H1 (cell line): Measurements from ENCODE around the gene SLC22A2.

Experiments
- BRCA1 ChIP-seq: IDR thresholded peaks from 2 replicates; pipeline ENCODE4 v1.6.1; 2012; ENCODE audit warnings: low read depth, low read length, improper control_type of control experiment
- CTCF ChIP-seq, 3 experiments: IDR thresholded peaks; 1 replicate in 2 of 3; 2 replicates in 1 of 3; pipeline versions ENCODE4 v1.5.1 to v1.6.1; 2011; ENCODE audit warnings: low read length in 3 of 3, mild to moderate bottlenecking in 3 of 3, inconsistent platforms in 2 of 3, low read depth in 1 of 3, moderate library complexity in 1 of 3; ENCODE audit not compliant: insufficient read depth in 1 of 3; ENCODE audit errors: control extremely low read depth in 1 of 3
- EP300 ChIP-seq, 2 experiments: IDR thresholded peaks; 1 replicate in 1 of 2; 2 replicates in 1 of 2; pipeline ENCODE4 v1.6.1; 2011 to 2012; ENCODE audit warnings: low read depth in 2 of 2, low read length in 2 of 2, mild to moderate bottlenecking in 2 of 2, borderline replicate concordance in 1 of 2, inconsistent platforms in 1 of 2, moderate library complexity in 1 of 2
- FOSL1 ChIP-seq: IDR thresholded peaks from 2 replicates; pipeline ENCODE4 v1.6.1; 2011; ENCODE audit warnings: mild to moderate bottlenecking, low read depth, low read length, moderate library complexity; ENCODE audit not compliant: insufficient read depth
- GABPA ChIP-seq: IDR thresholded peaks from 2 replicates; pipeline ENCODE4 v1.6.1; 2011; ENCODE audit warnings: mild to moderate bottlenecking, low read length, moderate library complexity, borderline replicate concordance; ENCODE audit not compliant: insufficient read depth
- POLR2A ChIP-seq, 2 experiments: IDR thresholded peaks; 1 replicate in 1 of 2; 2 replicates in 1 of 2; pipeline ENCODE4 v1.6.1; 2011; ENCODE audit warnings: low read depth in 2 of 2, low read length in 2 of 2, mild to moderate bottlenecking in 2 of 2; ENCODE audit errors: control extremely low read depth in 1 of 2
- POU5F1 ChIP-seq: IDR thresholded peaks from 2 replicates; pipeline ENCODE4 v1.6.1; 2011; ENCODE audit warnings: low read depth, mild to moderate bottlenecking, low read length, moderate library complexity
- RXRA ChIP-seq: IDR thresholded peaks from 2 replicates; pipeline ENCODE4 v1.6.1; 2011; ENCODE audit warnings: low read depth, mild to moderate bottlenecking, low read length, moderate library complexity; ENCODE audit not compliant: insufficient read depth
- SIN3A ChIP-seq, 2 experiments: IDR thresholded peaks in 1 of 2; conservative IDR thresholded peaks in 1 of 2; 2 replicates each; pipeline ENCODE4 v1.6.1; 2011 to 2012; ENCODE audit warnings: low read length in 2 of 2, improper control_type of control experiment in 1 of 2, low read depth in 1 of 2, mild to moderate bottlenecking in 1 of 2
- SIRT6 ChIP-seq: IDR thresholded peaks from one replicate; pipeline ENCODE4 v1.7.1; 2012; ENCODE audit warnings: low read length, inconsistent platforms
- SP4 ChIP-seq: IDR thresholded peaks from 2 replicates; pipeline ENCODE4 v1.6.1; 2012; ENCODE audit warnings: low read length, inconsistent platforms
- SRF ChIP-seq: IDR thresholded peaks from 2 replicates; pipeline ENCODE4 v1.6.1; 2011; ENCODE audit warnings: mild to moderate bottlenecking, low read depth, low read length, moderate library complexity
- TCF12 ChIP-seq: IDR thresholded peaks from 2 replicates; pipeline ENCODE4 v1.6.1; 2011; ENCODE audit warnings: low read depth, mild to moderate bottlenecking, low read length
- ZNF274 ChIP-seq: IDR thresholded peaks from 2 replicates; pipeline ENCODE4 v1.7.0; 2012; ENCODE audit warnings: low read length, borderline replicate concordance; ENCODE audit errors: extremely low read depth

- no peak for TF ChIP-seq RXRA
- no peak for TF ChIP-seq POU5F1
- TF ChIP-seq CTCF (IDR thresholded peaks at IDR 0.05; ENCODE audit: control extremely low read depth in 1 of 3, insufficient read depth in 1 of 3, low read depth in 1 of 3, low read length in 3 of 3): peak in 2 of 3 experiments; percentile 38 to 54; a peak in 2 of 4 replicates
- TF ChIP-seq BRCA1: no peak
- no peak for TF ChIP-seq SIN3A (conservative IDR thresholded peaks at IDR 0.05 in 1 of 2, IDR thresholded peaks at IDR 0.05 in 1 of 2; ENCODE audit: low read depth in 1 of 2, low read length in 2 of 2)
- TF ChIP-seq TCF12: no peak
- no peak for TF ChIP-seq SIRT6
- TF ChIP-seq EP300 (IDR thresholded peaks at IDR 0.05; ENCODE audit: borderline replicate concordance in 1 of 2, low read depth in 2 of 2, low read length in 2 of 2): no peak
- TF ChIP-seq SP4: no peak
- TF ChIP-seq FOSL1: no peak
- TF ChIP-seq ZNF274: no peak
- no peak for TF ChIP-seq SRF
- TF ChIP-seq POLR2A (IDR thresholded peaks at IDR 0.05; ENCODE audit: control extremely low read depth in 1 of 2, low read depth in 2 of 2, low read length in 2 of 2): no peak
- no peak for TF ChIP-seq GABPA
Observed at GRCh38 chr6:160221423-160221822, 37.2 kb downstream of the SLC22A2 start.
